Kasumi-1 (cell line): ENCODE results near the gene UCHL1.
"Not testable (repeated sequence)": the region's sequence is repeated elsewhere in the genome, so short reads cannot be mapped to it uniquely, and the experiment has no call there.

Experiments
- DNase-seq, 2 experiments: peaks; one replicate each; lab custom pipeline; 2025; lab: John Stamatoyannopoulos, UW

The UCHL1 gene

GRCh38 chr4:41290479-41290878 is 33.8 kb downstream of the UCHL1 start:
- no peak for DNase-seq

- no peak for DNase-seq
Measured at GRCh38 chr4:41294445-41295062, 37.8 kb downstream of the UCHL1 start.

- DNase-seq: no peak
Measured at GRCh38 chr4:41296995-41297394, 40.3 kb downstream of the UCHL1 start.

GRCh38 chr4:41297832-41298231 is 41.1 kb downstream of the UCHL1 start:
- DNase-seq: no peak

- no peak for DNase-seq
Measured at GRCh38 chr4:41299486-41299885, 42.8 kb downstream of the UCHL1 start.

GRCh38 chr4:41301137-41301536 is 44.4 kb downstream of the UCHL1 start:
- peak in 1 of 2 experiments; percentile 10 for DNase-seq

- peak; percentile 17 to 31 for DNase-seq
Measured at GRCh38 chr4:41303372-41304118, 46.8 kb downstream of the UCHL1 start.

- DNase-seq: no peak
Measured at GRCh38 chr4:41304221-41304620, 47.5 kb downstream of the UCHL1 start.

- DNase-seq: no peak
Measured at GRCh38 chr4:41305476-41305875, 48.7 kb downstream of the UCHL1 start.

- peak; percentile 91 to 93 for DNase-seq
Measured at GRCh38 chr4:41307638-41308037, 50.9 kb downstream of the UCHL1 start.

GRCh38 chr4:41308398-41308797 is 51.7 kb downstream of the UCHL1 start:
- no peak for DNase-seq

- not testable (repeated sequence) for DNase-seq
Measured at GRCh38 chr4:41315426-41315825, 58.7 kb downstream of the UCHL1 start.

- no peak for DNase-seq
Measured at GRCh38 chr4:41315862-41316261, 59.1 kb downstream of the UCHL1 start.
